GM03348 (cell line): Measurements from ENCODE around the gene RPL15.

Source experiments
- DNase-seq: peaks from one replicate; pipeline ENCODE4 v3.0.0; 2012; ENCODE audit warnings: low spot score

Gene RPL15

GRCh38 chr3:23931597-23931996 is 14.7 kb downstream of the RPL15 start:
- no peak for DNase-seq

GRCh38 chr3:23932571-23932970 is 15.6 kb downstream of the RPL15 start:
- no peak for DNase-seq

- no peak for DNase-seq
Measured at GRCh38 chr3:23934253-23934652, 17.3 kb downstream of the RPL15 start.

- DNase-seq, result no peak
Measured at GRCh38 chr3:23937296-23937695, 20.4 kb downstream of the RPL15 start.

- DNase-seq, result no peak
Measured at GRCh38 chr3:23938688-23939087, 21.8 kb downstream of the RPL15 start.

- no peak for DNase-seq
Measured at GRCh38 chr3:23940775-23941174, 23.8 kb downstream of the RPL15 start.

GRCh38 chr3:23941440-23941839 is 24.5 kb downstream of the RPL15 start:
- DNase-seq, result no peak

- no peak for DNase-seq
Measured at GRCh38 chr3:23942546-23942945, 25.6 kb downstream of the RPL15 start.

- DNase-seq, result no peak
Measured at GRCh38 chr3:23944007-23944783, 27.3 kb downstream of the RPL15 start.

GRCh38 chr3:23944861-23945662 is 28.1 kb downstream of the RPL15 start, which contains the start of gene NR1D2:
NR1D2 (plus strand) TSS chr3:23945286; CDS start chr3:23945579, 293 bp downstream.
- peak; percentile 96 for DNase-seq

GRCh38 chr3:23945663-23945912 is 28.7 kb downstream of the RPL15 start:
- DNase-seq, result no peak

GRCh38 chr3:23945913-23946687 is 29.2 kb downstream of the RPL15 start:
- peak; percentile 99 for DNase-seq

GRCh38 chr3:23948761-23949160 is 31.8 kb downstream of the RPL15 start:
- DNase-seq, result no peak

GRCh38 chr3:23949784-23950183 is 32.9 kb downstream of the RPL15 start:
- no peak for DNase-seq

GRCh38 chr3:23950293-23950692 is 33.4 kb downstream of the RPL15 start:
- no peak for DNase-seq

- no peak for DNase-seq
Measured at GRCh38 chr3:23952646-23953045, 35.7 kb downstream of the RPL15 start.

GRCh38 chr3:23953523-23953922 is 36.6 kb downstream of the RPL15 start:
- DNase-seq, result no peak

- no peak for DNase-seq
Measured at GRCh38 chr3:23954144-23954543, 37.2 kb downstream of the RPL15 start.

- DNase-seq, result no peak
Measured at GRCh38 chr3:23956701-23957100, 39.8 kb downstream of the RPL15 start.

- DNase-seq, result peak; percentile 63
Measured at GRCh38 chr3:23959135-23959900, 42.4 kb downstream of the RPL15 start.

GRCh38 chr3:23960649-23961048 is 43.7 kb downstream of the RPL15 start:
- no peak for DNase-seq

- no peak for DNase-seq
Measured at GRCh38 chr3:23961066-23961465, 44.1 kb downstream of the RPL15 start.
